Measurements from ENCODE around the gene CPEB3. TPM values are rescaled to one million over a fixed set of nuclear protein-coding genes. Genes with fewer than 3 reads are reported as not detected.

Gene CPEB3
- total and polyA plus RNA-seq, 2 donors (not counting 1 experiment from before 2014, with no cell fraction given), result 0.37 to 0.66 TPM

- peak overlapping the region; percentile 69 for H3K4me2 ChIP-seq (ENCODE audit: extremely low read depth, insufficient read depth, low read length)
- H3K9me3 ChIP-seq (ENCODE audit: control insufficient read depth, insufficient read depth, low read depth, low read length), result no peaks in the 10 kb centered on the region
- H2AFZ ChIP-seq (ENCODE audit: low read length), result no peak overlapping the region
- no peaks in the 10 kb centered on the region for H3K4me1 ChIP-seq (ENCODE audit: control insufficient read depth, extremely low read depth, insufficient read depth, low read length)
- no peak for TF ChIP-seq EZH2 (IDR thresholded peaks at IDR 0.05; ENCODE audit: low read length, missing control alignments)
- peak; percentile 51 to 62 for TF ChIP-seq CTCF (conservative IDR thresholded peaks at IDR 0.05 in 1 of 2, IDR thresholded peaks at IDR 0.05 in 1 of 2; ENCODE audit: low read depth in 1 of 2, low read length in 2 of 2)
- H3K27me3 ChIP-seq (ENCODE audit: control insufficient read depth, insufficient read depth, low read length), result no peaks in the 10 kb centered on the region
- peak overlapping the region; percentile 93 for H3K27ac ChIP-seq (ENCODE audit: insufficient read depth, low read length)
- H4K20me1 ChIP-seq (ENCODE audit: control insufficient read depth, extremely low read depth, insufficient read depth, low read length), result no peaks in the 10 kb centered on the region
- peak overlapping the region; percentile 73 to 99 (median 84) for H3K4me3 ChIP-seq (replicated peaks in 1 of 4; ENCODE audit: control extremely low read depth in 1 of 4, insufficient read depth in 1 of 4, low read depth in 3 of 4, low read length in 4 of 4)
- DNase-seq (ENCODE audit: low read depth in 2 of 2), result peak; percentile 51 to 60
- H3K79me2 ChIP-seq (ENCODE audit: control insufficient read depth, insufficient read depth, low read length), result peaks cover 51% of the 10 kb centered on the region
- no peaks in the 10 kb centered on the region for H3K36me3 ChIP-seq (ENCODE audit: control insufficient read depth, insufficient read depth, low read length)
- H3K9ac ChIP-seq (ENCODE audit: insufficient read depth, low read length), result peak overlapping the region; percentile 96
These were observed 1.3 kb upstream of the CPEB3 start for GRCh38 chr10:92291921-92292845.

GRCh38 chr10:92291616-92291865, 663 bp upstream of the CPEB3 start:
- H3K9me3 ChIP-seq (ENCODE audit: control insufficient read depth, insufficient read depth, low read depth, low read length), result no peaks in the 10 kb centered on the region
- H3K36me3 ChIP-seq (ENCODE audit: control insufficient read depth, insufficient read depth, low read length), result no peaks in the 10 kb centered on the region
- peak overlapping the region; percentile 96 for H3K9ac ChIP-seq (ENCODE audit: insufficient read depth, low read length)
- peak overlapping the region; percentile 73 to 99 (median 84) for H3K4me3 ChIP-seq (replicated peaks in 1 of 4; ENCODE audit: control extremely low read depth in 1 of 4, insufficient read depth in 1 of 4, low read depth in 3 of 4, low read length in 4 of 4)
- H3K4me2 ChIP-seq (ENCODE audit: extremely low read depth, insufficient read depth, low read length), result peak overlapping the region; percentile 40
- H3K79me2 ChIP-seq (ENCODE audit: control insufficient read depth, insufficient read depth, low read length), result peaks cover 46% of the 10 kb centered on the region
- no peaks in the 10 kb centered on the region for H3K4me1 ChIP-seq (ENCODE audit: control insufficient read depth, extremely low read depth, insufficient read depth, low read length)
- TF ChIP-seq CTCF (conservative IDR thresholded peaks at IDR 0.05 in 1 of 2, IDR thresholded peaks at IDR 0.05 in 1 of 2; ENCODE audit: low read depth in 1 of 2, low read length in 2 of 2), result no peak
- TF ChIP-seq EZH2 (IDR thresholded peaks at IDR 0.05; ENCODE audit: low read length, missing control alignments), result no peak
- no peak for DNase-seq (ENCODE audit: low read depth in 2 of 2)
- H3K27ac ChIP-seq (ENCODE audit: insufficient read depth, low read length), result peak overlapping the region; percentile 93
- no peaks in the 10 kb centered on the region for H3K27me3 ChIP-seq (ENCODE audit: control insufficient read depth, insufficient read depth, low read length)
- H2AFZ ChIP-seq (ENCODE audit: low read length), result peak overlapping the region; percentile 81
- no peaks in the 10 kb centered on the region for H4K20me1 ChIP-seq (ENCODE audit: control insufficient read depth, extremely low read depth, insufficient read depth, low read length)

GRCh38 chr10:92290076-92290836, 622 bp downstream of the CPEB3 start:
- no peaks in the 10 kb centered on the region for H3K4me1 ChIP-seq (ENCODE audit: control insufficient read depth, extremely low read depth, insufficient read depth, low read length)
- DNase-seq (ENCODE audit: low read depth in 2 of 2), result peak; percentile 43 to 51
- H4K20me1 ChIP-seq (ENCODE audit: control insufficient read depth, extremely low read depth, insufficient read depth, low read length), result no peaks in the 10 kb centered on the region
- H3K79me2 ChIP-seq (ENCODE audit: control insufficient read depth, insufficient read depth, low read length), result peaks cover 34% of the 10 kb centered on the region
- peak overlapping the region; percentile 76 for H3K27ac ChIP-seq (ENCODE audit: insufficient read depth, low read length)
- H3K36me3 ChIP-seq (ENCODE audit: control insufficient read depth, insufficient read depth, low read length), result no peaks in the 10 kb centered on the region
- peak overlapping the region; percentile 98 for H3K4me2 ChIP-seq (ENCODE audit: extremely low read depth, insufficient read depth, low read length)
- H3K4me3 ChIP-seq (replicated peaks in 1 of 4; ENCODE audit: control extremely low read depth in 1 of 4, insufficient read depth in 1 of 4, low read depth in 3 of 4, low read length in 4 of 4), result peak overlapping the region; percentile 73 to 99 (median 80)
- H2AFZ ChIP-seq (ENCODE audit: low read length), result peak overlapping the region; percentile 93
- TF ChIP-seq CTCF (conservative IDR thresholded peaks at IDR 0.05 in 1 of 2, IDR thresholded peaks at IDR 0.05 in 1 of 2; ENCODE audit: low read depth in 1 of 2, low read length in 2 of 2) (no peak), EZH2 (IDR thresholded peaks at IDR 0.05; ENCODE audit: low read length, missing control alignments) (no peak)
- no peaks in the 10 kb centered on the region for H3K27me3 ChIP-seq (ENCODE audit: control insufficient read depth, insufficient read depth, low read length)
- H3K9me3 ChIP-seq (ENCODE audit: control insufficient read depth, insufficient read depth, low read depth, low read length), result no peaks in the 10 kb centered on the region
- H3K9ac ChIP-seq (ENCODE audit: insufficient read depth, low read length), result peak overlapping the region; percentile 96
